IMR-90 (cell line): Measurements from ENCODE around the gene ROBO1. TPM values are rescaled to one million over a fixed set of nuclear protein-coding genes. Genes with fewer than 3 reads are reported as not detected.

ENCODE experiments used
- ATAC-seq: fragments of 200-7000 bp; cut with Tn5 transposase; 2 replicates; pipeline ENCODE4 v1.9.1; 2020; ENCODE audit warnings: low read depth, mild to moderate bottlenecking, moderate library complexity
- BruUV-seq: library from RNA; stranded (reverse); fragments of 400-500 nt; replicated peaks from 2 replicates; lab custom pipeline; 2021; lab: Mats Ljungman, UMichigan
- CTCF ChIA-PET: fragments of 300-600 bp; formaldehyde crosslinking; extraction: SDS; loops from one replicate; lab custom pipeline; 2021; ENCODE audit warnings: antibody characterized with exemption; lab: Yijun Ruan, JAX
- POLR2A ChIA-PET: fragments of 300-600 bp; sonication (Branson Sonifier 250); formaldehyde crosslinking; loops from one replicate; lab custom pipeline; 2022; ENCODE audit warnings: antibody characterized with exemption; ENCODE audit not compliant: unreplicated experiment; lab: Charles Lee
- DNase-seq: peaks from one replicate; pipeline ENCODE4 v3.0.0; 2013
- H2AFZ ChIP-seq: replicated peaks from 2 replicates; pipeline ENCODE3; 2013; ENCODE audit warnings: low read length, mild to moderate bottlenecking; ENCODE audit not compliant: poor library complexity
- H2AK5ac ChIP-seq: 2 replicates; pipeline ENCODE4 v1.6.1; 2013; ENCODE audit warnings: low read depth, low read length, inconsistent platforms
- H2AK9ac ChIP-seq: replicated peaks from 2 replicates; pipeline ENCODE3; 2013; ENCODE audit warnings: mild to moderate bottlenecking, low read depth, low read length, moderate library complexity; ENCODE audit not compliant: poor library complexity
- H2BK120ac ChIP-seq: 2 replicates; pipeline ENCODE4 v1.6.1; 2013; ENCODE audit warnings: low read depth, low read length, inconsistent platforms
- H2BK15ac ChIP-seq: 3 replicates; pipeline ENCODE4 v1.6.1; 2013; ENCODE audit warnings: low read depth, low read length, inconsistent platforms
- H2BK20ac ChIP-seq: 2 replicates; pipeline ENCODE4 v1.6.1; 2013; ENCODE audit warnings: low read depth, mild to moderate bottlenecking, inconsistent platforms, low read length, moderate library complexity
- H2BK5ac ChIP-seq: 2 replicates; pipeline ENCODE4 v1.6.1; 2013; ENCODE audit warnings: mild to moderate bottlenecking, low read depth, low read length, inconsistent platforms; ENCODE audit not compliant: poor library complexity, severe bottlenecking
- H3K14ac ChIP-seq: replicated peaks from 2 replicates; pipeline ENCODE4 v1.6.1; 2013; ENCODE audit warnings: low read depth, low read length, inconsistent platforms
- H3K18ac ChIP-seq: 2 replicates; pipeline ENCODE4 v1.6.1; 2013; ENCODE audit warnings: low read depth, low read length, control low read depth
- H3K23ac ChIP-seq: 2 replicates; pipeline ENCODE4 v1.6.1; 2013; ENCODE audit warnings: low read depth, low read length, inconsistent platforms
- H3K27ac ChIP-seq: 2 replicates; pipeline ENCODE4 v1.5.1; 2013; ENCODE audit warnings: mild to moderate bottlenecking, control low read depth, low read length; ENCODE audit not compliant: insufficient read depth
- H3K27me3 ChIP-seq: 2 replicates; pipeline ENCODE4 v1.6.1; 2013; ENCODE audit warnings: low read length; ENCODE audit not compliant: control insufficient read depth, insufficient read depth
- H3K36me3 ChIP-seq: 2 replicates; pipeline ENCODE4 v1.6.1; 2013; ENCODE audit warnings: low read length, mixed read lengths; ENCODE audit not compliant: control insufficient read depth, insufficient read depth
- H3K4ac ChIP-seq: 2 replicates; pipeline ENCODE4 v1.6.1; 2013; ENCODE audit warnings: low read depth, low read length, inconsistent platforms
- H3K4me1 ChIP-seq: 2 replicates; pipeline ENCODE4 v1.6.1; 2013; ENCODE audit warnings: low read length, mixed read lengths; ENCODE audit not compliant: control insufficient read depth, insufficient read depth
- H3K4me2 ChIP-seq: 2 replicates; pipeline ENCODE4 v1.6.1; 2013; ENCODE audit warnings: low read depth, mild to moderate bottlenecking, control low read depth, low read length, moderate library complexity
- H3K4me3 ChIP-seq: 2 replicates; pipeline ENCODE4 v1.5.1; 2013; ENCODE audit warnings: low read depth, mild to moderate bottlenecking, control low read depth, low read length, moderate library complexity; ENCODE audit not compliant: insufficient read depth
- H3K56ac ChIP-seq: 2 replicates; pipeline ENCODE4 v1.6.1; 2013; ENCODE audit warnings: low read length, inconsistent platforms; ENCODE audit not compliant: insufficient read depth; ENCODE audit errors: extremely low read depth
- H3K79me1 ChIP-seq, 2 experiments: 2 replicates each; pipeline ENCODE4 v1.6.1; 2013; ENCODE audit warnings: low read length in 2 of 2, inconsistent platforms in 1 of 2, low read depth in 1 of 2
- H3K9ac ChIP-seq: 2 replicates; pipeline ENCODE4 v1.6.1; 2013; ENCODE audit warnings: low read depth, low read length, control low read depth
- H3K9me1 ChIP-seq: 2 replicates; pipeline ENCODE4 v1.6.1; 2013; ENCODE audit warnings: low read length, inconsistent platforms; ENCODE audit not compliant: insufficient read depth
- H3K9me3 ChIP-seq: 2 replicates; pipeline ENCODE4 v1.6.1; 2013; ENCODE audit warnings: low read length; ENCODE audit not compliant: control insufficient read depth, insufficient read depth
- H4K20me1 ChIP-seq: 2 replicates; pipeline ENCODE4 v1.6.1; 2013; ENCODE audit warnings: low read length, inconsistent platforms; ENCODE audit not compliant: insufficient read depth
- H4K5ac ChIP-seq: 2 replicates; pipeline ENCODE4 v1.6.1; 2013; ENCODE audit warnings: mild to moderate bottlenecking, low read depth, low read length, control low read depth
- H4K8ac ChIP-seq, 2 experiments: 2 replicates each; pipeline ENCODE4 v1.6.1; 2013; ENCODE audit warnings: low read depth in 2 of 2, low read length in 2 of 2, control low read depth in 1 of 2, inconsistent platforms in 1 of 2
- H4K91ac ChIP-seq: 2 replicates; pipeline ENCODE4 v1.6.1; 2013; ENCODE audit warnings: low read depth, low read length, inconsistent platforms; ENCODE audit not compliant: insufficient read depth
- FOS ChIP-seq: fragments of 150-350 bp; IDR thresholded peaks from 2 replicates; pipeline ENCODE4 v1.6.1; 2016; ENCODE audit warnings: low read depth, low read length
- POLR2A ChIP-seq: IDR thresholded peaks from 2 replicates; pipeline ENCODE4 v1.6.1; 2012; ENCODE audit warnings: mild to moderate bottlenecking, low read depth, low read length
- WGBS, 2 experiments: methylation state at CpG; one replicate each; pipeline versions ENCODE4 v1.1.5 to v1.1.7; 2013; ENCODE audit warnings: missing lambda C conversion rate in 2 of 2; ENCODE audit not compliant: insufficient read length in 1 of 2; ENCODE audit errors: extremely low coverage in 2 of 2; 5-methylcytosine and 5-hydroxymethylcytosine counted together
- dilution Hi-C: fragments of 300-500 bp; cut with HindIII; formaldehyde crosslinking; loops from one replicate; pipeline ENCODE4 v1.14.3; 2018; ENCODE audit warnings: low sequenced_read_pairs; ENCODE audit not compliant: unreplicated experiment
- in situ Hi-C: fragments of 300-500 bp; cut with MboI; formaldehyde crosslinking; loops from 3 replicates; pipeline ENCODE4 v1.14.3; 2019; ENCODE audit warnings: low sequenced_read_pairs, inconsistent platforms, mixed read lengths
- intact Hi-C: fragments of 100-400 bp; cut with micrococcal nuclease; formaldehyde crosslinking; loops from 2 replicates; pipeline ENCODE4 v1.10.0; 2022
- polyA plus RNA-seq, 3 experiments: library from polyadenylated mRNA; depleted of rRNA; stranded (reverse); fragments of >200 nt; gene quantifications; 2 replicates each; pipeline ENCODE4 v1.2.3, GENCODE V29; 2012; ENCODE audit warnings: low replicate concordance in 1 of 3
- total RNA-seq: library from RNA; depleted of rRNA; stranded (reverse); fragments of >200 nt; gene quantifications from 2 replicates; pipeline ENCODE4 v1.2.3, GENCODE V29; 2012

Gene ROBO1
- total and polyA plus RNA-seq, 2 of the 4 experiments (the other 2 are of a cell fraction), result 24.1 to 53.9 TPM

DNA sequence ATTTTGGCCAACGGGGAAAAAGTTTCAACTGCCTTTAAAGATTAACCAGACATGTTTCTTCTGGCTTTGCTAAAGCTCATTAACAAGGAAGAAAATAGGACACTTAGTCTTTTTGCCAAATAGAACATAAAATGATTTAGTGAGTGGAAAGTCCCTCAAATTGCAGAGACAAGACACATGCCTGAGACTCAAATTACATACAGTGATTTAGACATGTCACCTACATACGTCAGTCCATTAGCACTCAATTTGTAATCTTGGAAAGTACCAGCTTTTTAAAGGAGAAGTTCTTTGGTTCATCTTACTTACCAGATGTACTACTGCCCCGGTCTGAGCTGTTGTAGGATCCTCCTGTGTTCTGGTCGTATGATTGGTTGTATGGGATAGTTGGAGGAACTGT, 1134.2 kb downstream of the ROBO1 start:
- no peak overlapping the region for H2AK9ac ChIP-seq
- no peak overlapping the region for H3K23ac ChIP-seq
- H3K36me3 ChIP-seq, result peaks cover 3% of the 10 kb centered on the region; the same call in 1 of the 2 replicates
- no peak overlapping the region for H3K56ac ChIP-seq
- H3K14ac ChIP-seq, result no peak overlapping the region
- ATAC-seq (no peak), DNase-seq (peak; percentile 48)
- dilution Hi-C loops (no loop called here), intact Hi-C loops (no loop called here), in situ Hi-C loops (no loop called here)
- H4K8ac ChIP-seq, result no peak overlapping the region
- POLR2A ChIA-PET, result no interaction called here
- H2BK20ac ChIP-seq, result no peak overlapping the region; the same call in 1 of the 2 replicates
- H2BK5ac ChIP-seq, result no peak overlapping the region
- no peak overlapping the region for H2BK15ac ChIP-seq
- H4K5ac ChIP-seq, result no peak overlapping the region
- H2BK120ac ChIP-seq, result no peak overlapping the region
- BruUV-seq, result no TSS peak
- no peaks in the 10 kb centered on the region for H3K9me3 ChIP-seq
- no peaks in the 10 kb centered on the region for H3K27me3 ChIP-seq
- no peak overlapping the region for H3K4me2 ChIP-seq
- H3K18ac ChIP-seq, result no peak overlapping the region
- 60% methylated on average over 1 of the region's 4 CpGs; no CpG with 5 or more reads in 1 of the 2 experiments for WGBS, 2 experiments
- CTCF ChIA-PET, result interaction anchor here (0.5 kb wide), 1 partner anchor 406 kb away, joined by 4 read pairs; no protein-coding TSS in a partner anchor
- no peak overlapping the region for H3K4ac ChIP-seq
- H3K4me3 ChIP-seq, result no peak overlapping the region
- no peak overlapping the region for H2AK5ac ChIP-seq
- no peaks in the 10 kb centered on the region for H3K9me1 ChIP-seq
- no peaks in the 10 kb centered on the region for H3K79me1 ChIP-seq
- H3K4me1 ChIP-seq, result no peaks in the 10 kb centered on the region; the same call in 1 of the 2 replicates
- no peak overlapping the region for H2AFZ ChIP-seq
- H4K91ac ChIP-seq, result no peak overlapping the region
- no peaks in the 10 kb centered on the region for H4K20me1 ChIP-seq
- TF ChIP-seq POLR2A (no peak), FOS (no peak)
- no peak overlapping the region for H3K9ac ChIP-seq
- H3K27ac ChIP-seq, result no peak overlapping the region
